WTC11 (cell line): ENCODE measurements around the gene UCN3. TPM values are rescaled to one million over a fixed set of nuclear protein-coding genes. Genes with fewer than 3 reads are reported as not detected.

Experiments
- ATAC-seq: fragments of 200-7000 bp; cut with Tn5 transposase; 2 replicates; pipeline ENCODE4 v1.10.0; 2021; ENCODE audit warnings: mild to moderate bottlenecking, moderate library complexity
- CTCF ChIA-PET: fragments of 300-600 bp; sonication (Branson Sonifier 250); formaldehyde crosslinking; loops from one replicate; lab custom pipeline; 2021; ENCODE audit warnings: antibody characterized with exemption; lab: Charles Lee
- POLR2A ChIA-PET: fragments of 350-600 bp; sonication (Branson Sonifier 250); formaldehyde crosslinking; loops from one replicate; lab custom pipeline; 2021; ENCODE audit warnings: antibody characterized with exemption; lab: Charles Lee
- DNase-seq: peaks from one replicate; pipeline ENCODE4 v3.0.0; 2021; ENCODE audit warnings: low spot score
- H3K27ac Mint-ChIP-seq: 2 replicates; pipeline ENCODE4 v1.8.0; 2021; ENCODE audit warnings: mixed read lengths
- H3K27me3 Mint-ChIP-seq: 2 replicates; pipeline ENCODE4 v1.8.0; 2021; ENCODE audit warnings: low read depth, mild to moderate bottlenecking, moderate library complexity, mixed read lengths
- H3K36me3 Mint-ChIP-seq: 2 replicates; pipeline ENCODE4 v1.8.0; 2021; ENCODE audit warnings: mixed read lengths
- H3K4me1 Mint-ChIP-seq: 2 replicates; pipeline ENCODE4 v1.8.0; 2022; ENCODE audit warnings: mixed read lengths
- H3K4me3 Mint-ChIP-seq: 2 replicates; pipeline ENCODE4 v1.8.0; 2021; ENCODE audit warnings: mild to moderate bottlenecking, moderate library complexity, mixed read lengths
- H3K9me3 Mint-ChIP-seq: 2 replicates; pipeline ENCODE4 v1.8.0; 2021; ENCODE audit warnings: mixed read lengths
- ATF3 ChIP-seq: sonication (generic); formaldehyde crosslinking; conservative IDR thresholded peaks from 2 replicates; pipeline ENCODE4 v1.8.1; 2022; ENCODE audit warnings: mild to moderate bottlenecking, missing genetic modification reagents
- CBFB ChIP-seq: sonication (generic); formaldehyde crosslinking; IDR thresholded peaks from 2 replicates; pipeline ENCODE4 v1.8.1; 2022; ENCODE audit warnings: mild to moderate bottlenecking, low read depth, missing genetic modification reagents
- ERG ChIP-seq: fragments of 250-450 bp; sonication (Bioruptor Pico); IDR thresholded peaks from 2 replicates; pipeline ENCODE4 v1.8.0; 2021; ENCODE audit warnings: mild to moderate bottlenecking
- ETV6 ChIP-seq: sonication (generic); formaldehyde crosslinking; IDR thresholded peaks from 2 replicates; pipeline ENCODE4 v1.8.1; 2022; ENCODE audit warnings: mild to moderate bottlenecking, missing genetic modification reagents
- FOXP4 ChIP-seq: sonication (generic); formaldehyde crosslinking; IDR thresholded peaks from 2 replicates; pipeline ENCODE4 v1.8.0; 2022; ENCODE audit warnings: mild to moderate bottlenecking, missing genetic modification reagents
- NFATC4 ChIP-seq: fragments of 250-450 bp; sonication (Bioruptor Pico); IDR thresholded peaks from 2 replicates; pipeline ENCODE4 v1.9.0; 2021; ENCODE audit warnings: mild to moderate bottlenecking
- NR1H2 ChIP-seq: sonication (generic); formaldehyde crosslinking; IDR thresholded peaks from 2 replicates; pipeline ENCODE4 v1.9.0; 2021; ENCODE audit warnings: mild to moderate bottlenecking, moderate library complexity, missing genetic modification reagents
- PRRX2 ChIP-seq: fragments of 250-450 bp; sonication (Bioruptor Pico); IDR thresholded peaks from 2 replicates; pipeline ENCODE4 v1.8.0; 2021; ENCODE audit warnings: mild to moderate bottlenecking
- RORB ChIP-seq: fragments of 250-450 bp; sonication (Bioruptor Pico); IDR thresholded peaks from 2 replicates; pipeline ENCODE4 v1.9.0; 2021; ENCODE audit warnings: mild to moderate bottlenecking
- USF2 ChIP-seq: sonication (generic); formaldehyde crosslinking; IDR thresholded peaks from 2 replicates; pipeline ENCODE4 v1.8.1; 2023; ENCODE audit warnings: mild to moderate bottlenecking, missing genetic modification reagents, moderate library complexity
- ZNF138 ChIP-seq: sonication (generic); formaldehyde crosslinking; conservative IDR thresholded peaks from 2 replicates; pipeline ENCODE4 v1.8.1; 2022; ENCODE audit warnings: mild to moderate bottlenecking, moderate library complexity, missing genetic modification reagents
- ZNF263 ChIP-seq: sonication (generic); formaldehyde crosslinking; IDR thresholded peaks from 2 replicates; pipeline ENCODE4 v1.8.1; 2022; ENCODE audit warnings: low read depth, mild to moderate bottlenecking, moderate library complexity, missing genetic modification reagents
- ZNF317 ChIP-seq: sonication (generic); formaldehyde crosslinking; IDR thresholded peaks from 2 replicates; pipeline ENCODE4 v1.8.1; 2023; ENCODE audit warnings: low read depth, mild to moderate bottlenecking, moderate library complexity, missing genetic modification reagents, borderline replicate concordance
- ZNF396 ChIP-seq: fragments of 250-450 bp; sonication (Bioruptor Pico); IDR thresholded peaks from 2 replicates; pipeline ENCODE4 v1.8.0; 2021; ENCODE audit warnings: mild to moderate bottlenecking, moderate library complexity, borderline replicate concordance
- ZNF423 ChIP-seq: fragments of 250-450 bp; sonication (Bioruptor Pico); IDR thresholded peaks from 2 replicates; pipeline ENCODE4 v2.1.2; 2022; ENCODE audit warnings: mild to moderate bottlenecking, moderate library complexity
- total RNA-seq: library from RNA; stranded (reverse); gene quantifications from 3 replicates; pipeline ENCODE4 v1.2.3, GENCODE V29; 2021
- TF ChIP-seq, protein P1 (sequence below): sonication (generic); formaldehyde crosslinking; IDR thresholded peaks from 2 replicates; pipeline ENCODE4 v1.8.1; 2023; ENCODE audit warnings: mild to moderate bottlenecking, missing genetic modification reagents
- TF ChIP-seq, protein P2 (sequence below): sonication (generic); formaldehyde crosslinking; IDR thresholded peaks from 2 replicates; pipeline ENCODE4 v1.8.1; 2022; ENCODE audit warnings: mild to moderate bottlenecking, moderate library complexity, missing genetic modification reagents
- TF ChIP-seq, protein P3 (sequence below): sonication (generic); formaldehyde crosslinking; conservative IDR thresholded peaks from 2 replicates; pipeline ENCODE4 v1.8.1; 2023; ENCODE audit warnings: mild to moderate bottlenecking, low read depth, missing genetic modification reagents, moderate library complexity
- TF ChIP-seq, protein P4 (sequence below): fragments of 250-450 bp; sonication (Bioruptor Pico); IDR thresholded peaks from 2 replicates; pipeline ENCODE4 v1.9.0; 2021; ENCODE audit warnings: moderate library complexity, mild to moderate bottlenecking, inconsistent platforms, borderline replicate concordance

Gene UCN3
- total RNA-seq, 1 experiment from 2014 or later = not detected

DNA sequence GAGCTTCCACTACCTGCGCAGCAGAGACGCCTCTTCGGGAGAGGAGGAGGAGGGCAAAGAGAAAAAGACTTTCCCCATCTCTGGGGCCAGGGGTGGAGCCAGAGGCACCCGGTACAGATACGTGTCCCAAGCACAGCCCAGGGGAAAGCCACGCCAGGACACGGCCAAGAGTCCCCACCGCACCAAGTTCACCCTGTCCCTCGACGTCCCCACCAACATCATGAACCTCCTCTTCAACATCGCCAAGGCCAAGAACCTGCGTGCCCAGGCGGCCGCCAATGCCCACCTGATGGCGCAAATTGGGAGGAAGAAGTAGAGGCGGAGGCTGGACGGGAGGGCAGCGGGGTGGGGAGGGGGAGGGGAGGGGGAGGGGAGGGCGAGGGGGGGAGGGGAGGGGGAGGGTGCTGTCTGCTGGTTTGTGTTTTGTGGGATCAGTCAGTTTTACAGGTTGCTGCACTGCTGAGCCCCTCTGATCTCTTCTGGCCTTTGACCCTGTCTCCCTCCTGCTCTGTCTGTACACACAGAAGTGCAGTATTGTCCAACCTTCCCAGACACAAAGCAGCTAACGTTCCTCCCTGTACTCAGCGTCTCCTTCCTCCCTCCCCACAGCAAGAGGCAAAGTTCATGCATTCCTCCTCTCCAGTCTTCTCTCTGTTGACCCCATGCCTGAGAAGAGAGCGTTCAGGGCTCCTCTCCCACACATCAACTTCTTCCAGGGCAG is 9.3 kb downstream of the UCN3 start:
- Mint-ChIP-seq H3K36me3 (peaks cover 15% of the 10 kb centered on the region), H3K4me1 (peaks cover 4% of the 10 kb centered on the region; the same call in 1 of the 2 replicates), H3K27ac (no peak overlapping the region), H3K27me3 (no peaks in the 10 kb centered on the region), H3K9me3 (peaks cover 40% of the 10 kb centered on the region), H3K4me3 (no peak overlapping the region)
- ATAC-seq (no peak), DNase-seq (no peak)
- TF ChIP-seq ZNF263 (CRISPR knock-in tag) (no peak), PRRX2 (CRISPR knock-in tag) (no peak), NFATC4 (CRISPR knock-in tag) (no peak), RORB (CRISPR knock-in tag) (no peak), ETV6 (CRISPR knock-in tag) (no peak), FOXP4 (CRISPR knock-in tag) (no peak), USF2 (CRISPR knock-in tag) (no peak), NR1H2 (CRISPR knock-in tag) (no peak), ZNF423 (CRISPR knock-in tag) (no peak), ZNF138 (CRISPR knock-in tag) (no peak), ERG (CRISPR knock-in tag) (no peak), ZNF317 (CRISPR knock-in tag) (no peak), ATF3 (CRISPR knock-in tag) (no peak), CBFB (no peak), ZNF396 (CRISPR knock-in tag) (no peak)
- TF ChIP-seq, protein P1, sequence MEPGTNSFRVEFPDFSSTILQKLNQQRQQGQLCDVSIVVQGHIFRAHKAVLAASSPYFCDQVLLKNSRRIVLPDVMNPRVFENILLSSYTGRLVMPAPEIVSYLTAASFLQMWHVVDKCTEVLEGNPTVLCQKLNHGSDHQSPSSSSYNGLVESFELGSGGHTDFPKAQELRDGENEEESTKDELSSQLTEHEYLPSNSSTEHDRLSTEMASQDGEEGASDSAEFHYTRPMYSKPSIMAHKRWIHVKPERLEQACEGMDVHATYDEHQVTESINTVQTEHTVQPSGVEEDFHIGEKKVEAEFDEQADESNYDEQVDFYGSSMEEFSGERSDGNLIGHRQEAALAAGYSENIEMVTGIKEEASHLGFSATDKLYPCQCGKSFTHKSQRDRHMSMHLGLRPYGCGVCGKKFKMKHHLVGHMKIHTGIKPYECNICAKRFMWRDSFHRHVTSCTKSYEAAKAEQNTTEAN (CRISPR knock-in tag) = no peak
- TF ChIP-seq, protein P2, sequence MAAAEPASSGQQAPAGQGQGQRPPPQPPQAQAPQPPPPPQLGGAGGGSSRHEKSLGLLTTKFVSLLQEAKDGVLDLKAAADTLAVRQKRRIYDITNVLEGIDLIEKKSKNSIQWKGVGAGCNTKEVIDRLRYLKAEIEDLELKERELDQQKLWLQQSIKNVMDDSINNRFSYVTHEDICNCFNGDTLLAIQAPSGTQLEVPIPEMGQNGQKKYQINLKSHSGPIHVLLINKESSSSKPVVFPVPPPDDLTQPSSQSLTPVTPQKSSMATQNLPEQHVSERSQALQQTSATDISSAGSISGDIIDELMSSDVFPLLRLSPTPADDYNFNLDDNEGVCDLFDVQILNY = no peak
- TF ChIP-seq, protein P3, sequence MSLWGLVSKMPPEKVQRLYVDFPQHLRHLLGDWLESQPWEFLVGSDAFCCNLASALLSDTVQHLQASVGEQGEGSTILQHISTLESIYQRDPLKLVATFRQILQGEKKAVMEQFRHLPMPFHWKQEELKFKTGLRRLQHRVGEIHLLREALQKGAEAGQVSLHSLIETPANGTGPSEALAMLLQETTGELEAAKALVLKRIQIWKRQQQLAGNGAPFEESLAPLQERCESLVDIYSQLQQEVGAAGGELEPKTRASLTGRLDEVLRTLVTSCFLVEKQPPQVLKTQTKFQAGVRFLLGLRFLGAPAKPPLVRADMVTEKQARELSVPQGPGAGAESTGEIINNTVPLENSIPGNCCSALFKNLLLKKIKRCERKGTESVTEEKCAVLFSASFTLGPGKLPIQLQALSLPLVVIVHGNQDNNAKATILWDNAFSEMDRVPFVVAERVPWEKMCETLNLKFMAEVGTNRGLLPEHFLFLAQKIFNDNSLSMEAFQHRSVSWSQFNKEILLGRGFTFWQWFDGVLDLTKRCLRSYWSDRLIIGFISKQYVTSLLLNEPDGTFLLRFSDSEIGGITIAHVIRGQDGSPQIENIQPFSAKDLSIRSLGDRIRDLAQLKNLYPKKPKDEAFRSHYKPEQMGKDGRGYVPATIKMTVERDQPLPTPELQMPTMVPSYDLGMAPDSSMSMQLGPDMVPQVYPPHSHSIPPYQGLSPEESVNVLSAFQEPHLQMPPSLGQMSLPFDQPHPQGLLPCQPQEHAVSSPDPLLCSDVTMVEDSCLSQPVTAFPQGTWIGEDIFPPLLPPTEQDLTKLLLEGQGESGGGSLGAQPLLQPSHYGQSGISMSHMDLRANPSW (CRISPR knock-in tag) = no peak
- TF ChIP-seq, protein P4, sequence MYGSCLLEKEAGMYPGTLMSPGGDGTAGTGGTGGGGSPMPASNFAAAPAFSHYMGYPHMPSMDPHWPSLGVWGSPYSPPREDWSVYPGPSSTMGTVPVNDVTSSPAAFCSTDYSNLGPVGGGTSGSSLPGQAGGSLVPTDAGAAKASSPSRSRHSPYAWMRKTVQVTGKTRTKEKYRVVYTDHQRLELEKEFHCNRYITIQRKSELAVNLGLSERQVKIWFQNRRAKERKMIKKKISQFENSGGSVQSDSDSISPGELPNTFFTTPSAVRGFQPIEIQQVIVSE = no peak
- ChIA-PET CTCF (no interaction called here), POLR2A (no interaction called here)
